HG03521 (cell line): ENCODE data around the gene TENM4.
"Not testable (repeated sequence)": the region's sequence is repeated elsewhere in the genome, so short reads cannot be mapped to it uniquely, and the experiment has no call there.

Experiments
- ATAC-seq: cut with Tn5 transposase; IDR thresholded peaks from one replicate; pipeline ENCODE4 v1.9.1; 2021; ENCODE audit warnings: mild to moderate bottlenecking, moderate library complexity; ENCODE audit not compliant: unreplicated experiment

The TENM4 gene

DNA sequence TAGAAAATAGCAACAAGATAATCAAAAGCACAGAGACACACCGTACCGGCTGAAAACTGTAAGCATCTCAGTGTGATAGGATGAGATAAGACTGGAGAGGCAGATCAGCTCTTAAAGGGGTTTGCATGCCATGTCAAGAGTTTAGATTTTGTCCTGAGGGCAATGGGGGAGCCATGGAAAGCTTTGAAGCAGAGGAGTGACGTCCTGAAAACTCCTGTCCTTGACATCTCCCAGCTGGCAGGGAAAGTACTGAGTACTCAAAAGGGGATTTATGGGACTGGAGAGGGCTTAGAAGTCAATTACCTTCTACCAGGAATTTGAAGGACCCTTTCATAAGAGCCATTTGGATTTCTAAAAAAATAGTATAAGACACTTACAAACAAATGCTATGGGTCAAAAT is 445.7 kb downstream of the TENM4 start:
- no peak for ATAC-seq

DNA sequence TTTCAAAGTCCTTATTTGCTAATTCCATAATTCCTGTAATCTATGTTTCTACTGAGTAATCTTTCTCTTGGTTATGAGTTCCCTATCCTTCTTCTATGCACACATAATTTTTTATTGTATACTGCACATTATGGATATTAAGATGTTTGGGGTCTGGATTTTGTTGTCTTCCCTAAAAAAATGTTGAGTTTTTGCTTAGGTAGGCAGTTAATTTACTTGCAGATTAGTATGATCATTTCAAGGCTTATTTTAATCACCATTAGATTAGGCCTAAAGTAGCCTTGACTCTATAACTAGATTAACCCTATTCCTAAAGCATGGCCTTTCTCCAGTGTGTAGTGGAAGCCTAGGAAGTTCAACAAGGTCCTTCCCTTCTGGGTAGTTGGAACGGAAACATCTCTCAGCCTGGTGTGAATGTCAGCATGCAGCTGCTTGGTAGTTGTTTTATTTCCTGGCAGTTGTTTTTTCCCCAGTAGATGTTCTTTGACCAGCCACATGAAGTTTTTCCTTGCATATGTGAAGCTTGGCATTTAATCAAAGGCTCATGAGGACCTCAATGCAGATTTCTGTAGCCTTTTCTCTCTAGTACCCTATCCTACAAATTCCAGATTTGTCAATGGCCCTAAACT is 446.9 kb downstream of the TENM4 start:
- no peak for ATAC-seq

GRCh38 chr11:78991681-78992080 is 449.1 kb downstream of the TENM4 start:
- no peak for ATAC-seq

- ATAC-seq = no peak
Measured at GRCh38 chr11:78990261-78990660, 450.6 kb downstream of the TENM4 start.

DNA sequence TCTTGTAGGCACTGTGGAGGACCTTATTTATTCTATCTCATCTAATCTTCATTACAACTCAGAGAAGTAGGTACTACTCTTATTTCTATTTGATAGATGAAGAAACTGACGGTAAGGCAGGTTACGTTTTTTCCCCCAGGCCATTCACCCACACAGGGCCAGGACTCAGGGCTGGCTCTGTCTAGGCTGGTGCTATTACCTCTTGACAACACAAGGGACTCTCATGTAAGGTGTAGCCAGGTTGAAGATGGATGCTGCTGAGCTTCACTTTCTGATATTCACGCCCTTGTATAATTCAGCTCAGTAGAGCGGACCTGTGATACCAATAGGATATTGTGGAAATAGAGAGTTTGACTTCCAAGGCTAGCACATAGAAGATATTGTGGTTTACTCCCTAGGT is 453.1 kb downstream of the TENM4 start:
- ATAC-seq = no peak

GRCh38 chr11:78986305-78986704 is 454.5 kb downstream of the TENM4 start:
- ATAC-seq = no peak

DNA sequence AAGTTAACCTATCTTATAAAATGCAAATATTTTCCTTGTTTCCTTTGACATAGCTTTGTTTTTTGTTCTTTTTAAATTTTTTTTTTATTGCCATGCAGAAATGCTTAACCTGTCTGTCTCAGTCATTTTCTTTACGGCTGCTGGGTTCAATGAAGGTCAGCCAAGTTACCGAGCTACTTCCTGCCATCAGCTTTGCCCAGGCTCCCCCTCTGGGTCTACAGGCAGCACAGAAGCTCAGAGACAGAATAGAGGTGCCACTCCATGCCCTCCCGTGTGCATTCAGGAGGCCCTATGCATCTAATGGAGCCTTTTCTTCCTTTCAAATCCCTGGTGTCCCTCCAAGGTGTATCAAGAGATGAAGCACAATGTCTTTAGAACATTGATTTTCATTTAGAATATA is 455.2 kb downstream of the TENM4 start:
- no peak for ATAC-seq

DNA sequence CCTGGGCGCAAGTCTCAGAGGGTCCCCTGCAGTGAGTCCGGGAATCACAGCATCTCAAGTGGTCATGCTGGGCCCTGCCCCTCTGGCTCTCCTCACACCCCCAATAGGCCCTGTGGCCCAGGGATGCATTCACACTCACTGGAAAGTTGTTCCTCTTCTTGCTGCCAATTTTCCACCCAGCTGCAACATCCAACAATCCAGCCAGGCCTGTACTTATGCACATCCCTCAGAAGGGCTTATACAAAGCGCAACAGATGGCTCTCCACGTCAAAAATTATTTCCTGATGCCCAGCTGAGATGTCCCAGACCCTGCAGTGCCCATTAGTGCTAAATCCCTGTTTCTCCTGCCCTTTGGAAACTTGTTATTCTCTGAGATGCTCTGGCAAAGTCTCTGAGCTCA is 458.4 kb downstream of the TENM4 start:
- ATAC-seq = no peak

- no peak for ATAC-seq
Measured at GRCh38 chr11:78981153-78981552, 459.7 kb downstream of the TENM4 start.

- no peak for ATAC-seq
Measured at GRCh38 chr11:78978831-78979230, 462.0 kb downstream of the TENM4 start.

DNA sequence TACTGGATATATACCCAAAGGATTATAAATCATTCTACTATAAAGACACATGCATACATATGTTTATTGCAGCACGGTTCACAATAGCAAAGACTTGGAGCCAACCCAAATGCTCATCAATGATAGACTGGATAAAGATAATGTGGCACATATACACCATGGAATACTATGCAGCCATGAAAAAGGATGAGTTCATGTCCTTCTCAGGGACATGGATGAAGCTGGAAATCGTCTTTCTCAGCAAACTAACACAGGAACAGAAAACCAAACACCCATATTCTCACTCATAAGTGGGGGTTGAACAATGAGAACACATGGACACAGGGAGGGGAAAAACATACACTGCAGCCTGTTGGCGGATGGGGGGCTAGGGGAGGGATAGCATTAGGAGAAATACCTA is 463.0 kb downstream of the TENM4 start:
- not testable (repeated sequence) for ATAC-seq

DNA sequence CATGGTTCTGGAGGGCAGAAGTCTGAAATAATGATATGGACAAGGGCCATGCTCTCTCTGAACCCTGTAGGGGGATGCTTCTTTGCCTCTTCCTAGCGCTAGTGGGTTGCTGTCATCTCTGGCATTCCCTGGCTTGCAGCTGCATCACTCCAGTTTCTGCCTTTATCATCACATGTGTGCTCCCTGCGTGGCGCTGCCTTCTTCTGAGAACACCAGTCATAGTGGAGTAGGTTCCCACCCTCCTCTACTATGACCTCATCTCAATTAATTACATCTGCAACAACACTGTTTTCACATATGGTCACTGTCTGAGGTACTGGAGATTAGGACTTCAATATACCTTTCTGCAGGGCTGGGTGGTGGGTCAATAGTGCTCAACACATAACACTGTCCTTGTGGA is 463.8 kb downstream of the TENM4 start:
- ATAC-seq = no peak

DNA sequence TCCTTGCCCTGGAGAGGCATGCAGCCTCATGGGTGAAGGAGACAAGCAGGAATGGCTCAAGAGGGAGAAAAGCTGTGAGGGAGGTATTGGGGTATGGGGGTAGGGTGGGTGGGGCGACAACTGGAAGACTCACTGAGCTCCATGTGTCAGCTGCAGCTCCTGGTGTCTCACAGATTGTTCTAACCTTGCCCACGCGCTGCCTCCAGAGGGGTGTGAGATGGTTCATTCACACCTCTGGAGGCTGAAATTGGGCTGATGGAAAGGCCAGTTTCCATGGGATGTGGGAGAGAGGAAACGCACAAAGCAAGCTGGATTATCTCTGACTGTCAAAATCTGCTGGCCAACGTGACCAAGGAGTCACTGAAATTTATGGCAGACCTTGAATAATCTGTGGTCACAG is 465.7 kb downstream of the TENM4 start:
- no peak for ATAC-seq

DNA sequence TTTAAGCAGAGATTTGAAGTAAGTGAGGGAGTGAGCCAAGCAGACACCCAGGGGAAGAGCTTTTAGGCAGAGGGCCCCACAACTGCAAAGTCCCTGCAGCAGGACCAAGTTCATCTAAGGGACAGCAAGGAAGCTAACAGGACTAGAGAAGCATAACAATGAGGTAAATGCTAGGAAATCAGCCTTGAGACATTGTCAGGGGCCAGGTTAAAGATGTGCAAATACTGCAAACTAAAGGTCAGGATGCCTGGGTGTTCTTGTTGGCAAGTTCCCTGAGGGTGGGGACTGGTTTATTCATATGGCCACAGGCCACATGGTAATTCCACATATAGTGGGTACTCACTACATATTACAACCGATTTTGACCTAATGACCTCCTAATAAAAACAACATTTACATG is 467.0 kb downstream of the TENM4 start:
- ATAC-seq = no peak

DNA sequence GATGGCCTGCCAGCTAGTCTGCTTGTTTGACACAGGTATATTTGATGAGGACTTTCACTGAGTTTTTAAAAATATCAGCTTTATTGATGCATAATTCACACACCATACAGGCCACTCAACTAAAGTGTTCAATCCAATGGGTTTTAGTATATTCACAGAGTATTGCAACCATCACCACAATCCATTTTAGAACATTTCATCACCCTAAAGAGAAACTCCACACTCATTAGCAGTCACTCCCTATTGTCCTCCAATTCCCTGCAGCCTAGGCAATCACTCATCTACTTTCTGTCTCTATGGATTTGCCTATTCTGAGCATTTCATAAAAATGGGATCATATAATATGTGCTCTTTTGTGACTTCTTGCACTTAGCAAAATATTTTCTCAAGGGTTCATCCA is 468.2 kb downstream of the TENM4 start:
- no peak for ATAC-seq

- ATAC-seq = no peak
Measured at GRCh38 chr11:78972177-78972576, 468.7 kb downstream of the TENM4 start.

DNA sequence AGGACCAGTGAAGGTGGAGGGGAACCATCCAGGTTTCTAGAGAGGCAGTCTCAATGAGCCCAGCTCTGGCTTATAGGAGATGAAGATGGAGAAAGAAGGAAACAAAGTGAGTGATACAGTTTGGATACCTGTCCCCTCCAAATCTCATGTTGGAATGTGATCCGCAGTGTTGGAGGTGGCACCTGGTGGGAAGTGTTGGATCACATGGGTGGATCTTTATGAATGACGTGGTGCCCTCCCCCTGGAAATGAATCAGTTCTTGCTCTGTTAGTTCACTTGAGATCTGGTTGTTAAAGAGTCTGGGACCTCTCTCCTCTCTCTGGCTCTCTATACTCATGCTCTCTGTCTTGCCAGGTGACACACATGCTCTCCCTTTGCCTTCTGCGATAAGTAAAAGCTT is 473.0 kb downstream of the TENM4 start:
- no peak for ATAC-seq

GRCh38 chr11:78965432-78965831 is 475.4 kb downstream of the TENM4 start:
- ATAC-seq = no peak

GRCh38 chr11:78961937-78962701 is 478.7 kb downstream of the TENM4 start:
- ATAC-seq = no peak

DNA sequence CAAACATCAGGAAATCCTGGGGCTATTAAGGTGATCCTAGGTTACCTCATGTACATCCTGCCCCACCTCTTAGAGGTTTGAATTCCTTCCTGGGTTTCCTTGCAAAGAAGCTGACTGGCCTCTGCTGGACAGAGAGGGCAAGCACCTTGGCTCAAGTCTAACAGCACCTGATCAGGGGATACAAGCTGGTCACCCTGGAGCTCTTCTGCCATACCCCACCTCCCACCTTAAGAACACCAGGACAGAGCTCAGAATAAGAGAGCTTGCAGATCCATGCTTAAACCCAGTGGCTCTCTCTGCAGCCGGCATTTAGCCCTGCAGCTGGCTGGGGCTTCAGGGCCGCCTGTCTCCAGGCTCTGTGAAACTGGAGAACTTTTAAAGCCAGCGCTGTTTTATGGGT is 479.6 kb downstream of the TENM4 start:
- no peak for ATAC-seq

DNA sequence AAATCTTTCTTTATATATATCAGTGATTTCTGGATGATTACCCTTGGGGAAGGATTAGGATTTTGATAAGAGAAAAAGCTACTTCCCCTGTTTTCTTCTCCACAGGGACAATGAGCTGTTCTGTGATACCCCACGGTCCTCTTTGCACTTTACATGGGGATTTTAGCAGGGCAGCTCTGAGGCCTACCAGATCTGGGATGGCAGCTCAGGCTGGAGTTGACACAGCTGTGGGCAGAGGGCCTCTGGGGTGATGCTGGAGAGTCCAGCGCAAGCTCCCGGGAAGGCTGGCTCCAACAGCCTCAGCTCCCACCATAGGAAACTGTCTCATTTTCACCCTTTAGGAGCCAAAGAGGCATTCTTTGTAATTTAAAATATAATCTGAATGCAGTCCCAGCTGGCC is 482.4 kb downstream of the TENM4 start:
- ATAC-seq = no peak

GRCh38 chr11:78957476-78958245 is 483.2 kb downstream of the TENM4 start:
- ATAC-seq = no peak
